SKM-1 (cell line): ENCODE data around the gene PRDM12.

Experiments used
- DNase-seq: peaks from one replicate; lab custom pipeline; 2025; ENCODE audit not compliant: unreplicated experiment; lab: John Stamatoyannopoulos, UW

Gene PRDM12

DNA sequence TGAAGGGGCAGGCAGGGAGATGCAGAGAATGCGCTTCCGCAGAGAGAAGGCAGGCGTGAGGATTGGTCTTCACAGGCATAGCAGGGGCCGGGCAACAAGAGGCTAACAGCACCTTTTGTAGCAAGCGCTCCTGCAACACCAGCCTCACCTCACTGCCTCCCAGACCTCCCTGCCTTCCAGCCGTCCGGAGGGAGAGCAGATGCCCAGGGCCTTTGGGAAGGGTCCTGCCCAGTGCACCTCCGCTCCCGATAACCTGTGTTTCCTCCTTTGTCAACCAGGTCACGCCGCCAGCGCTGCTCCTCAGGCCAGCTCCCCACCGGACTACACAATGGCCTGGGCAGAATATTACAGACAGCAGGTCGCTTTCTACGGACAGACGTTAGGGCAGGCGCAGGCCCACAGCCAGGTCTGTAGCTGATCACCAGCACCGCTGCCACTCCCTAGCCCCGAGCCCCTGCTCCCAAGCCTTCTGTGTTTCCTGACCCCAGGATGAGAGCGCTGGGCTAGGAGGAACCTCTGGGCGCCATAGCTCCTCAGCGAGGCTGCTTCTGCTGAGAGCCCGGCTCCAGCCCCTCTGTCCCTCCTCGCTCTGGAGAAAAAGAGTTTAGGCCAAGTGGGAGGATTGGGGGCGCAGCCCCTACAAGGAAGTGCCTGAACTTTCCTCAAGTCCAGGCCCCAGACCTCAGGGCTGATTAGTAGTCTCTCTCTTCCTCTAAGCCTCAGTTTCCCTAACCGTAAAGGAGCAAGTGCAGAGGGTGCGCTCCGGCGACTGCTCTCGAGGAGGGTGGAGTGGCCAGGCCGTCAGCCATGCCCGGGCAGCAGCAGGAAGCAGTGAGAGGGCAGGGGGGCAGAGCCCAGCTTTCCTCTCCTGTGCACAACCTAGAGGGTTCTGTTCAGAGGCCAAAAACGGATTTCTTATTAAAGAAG, 28.4 kb upstream of the PRDM12 start:
- DNase-seq: no peak

DNA sequence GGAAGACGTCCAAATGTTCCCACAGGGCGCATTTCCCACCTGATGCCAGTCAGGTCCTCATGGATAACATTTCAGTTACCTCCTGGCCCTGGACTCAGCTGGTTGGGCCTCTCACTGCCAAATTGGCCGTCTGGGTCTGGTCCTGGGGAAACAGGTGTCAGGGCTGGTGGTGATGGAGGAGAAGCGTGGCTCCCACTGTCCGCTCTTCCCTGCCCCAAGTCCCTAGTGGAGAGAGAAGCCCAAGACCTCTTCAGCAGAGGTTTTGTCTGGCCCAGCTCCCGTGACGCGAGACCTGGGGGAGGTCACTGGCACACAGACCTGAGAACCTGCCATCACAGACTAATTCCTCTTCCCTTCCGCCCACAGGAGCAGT, 27.8 kb upstream of the PRDM12 start:
- DNase-seq: no peak

GRCh38 chr9:130638284-130639123, 25.9 kb upstream of the PRDM12 start:
- DNase-seq: no peak

- DNase-seq: no peak
Observed at GRCh38 chr9:130639124-130639765, 25.1 kb upstream of the PRDM12 start.

GRCh38 chr9:130639866-130640555, 24.4 kb upstream of the PRDM12 start:
- no peak for DNase-seq

DNA sequence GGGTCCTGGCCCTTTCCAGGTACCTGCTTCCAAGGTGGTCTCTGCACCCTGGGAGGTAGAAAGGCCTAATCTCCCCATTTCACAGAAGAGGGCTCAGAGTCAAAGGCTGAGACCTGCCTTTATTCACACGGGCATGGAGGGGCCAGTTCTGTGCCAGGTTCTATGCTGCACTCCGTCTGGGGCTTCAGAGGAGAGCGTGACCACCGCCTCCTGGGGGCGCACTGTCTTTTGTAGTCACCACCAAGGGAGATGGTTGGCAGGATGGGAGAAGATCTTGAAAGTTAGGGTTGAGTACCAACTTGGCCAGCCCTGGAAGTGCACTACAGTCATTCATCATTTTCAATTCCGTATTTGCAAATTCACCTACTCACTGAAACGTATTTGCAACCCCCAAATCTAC, 23.7 kb upstream of the PRDM12 start:
- DNase-seq: no peak

GRCh38 chr9:130642926-130643325, 21.5 kb upstream of the PRDM12 start:
- no peak for DNase-seq

- no peak for DNase-seq
Observed at GRCh38 chr9:130651221-130651620, 13.2 kb upstream of the PRDM12 start.

GRCh38 chr9:130651752-130652151, 12.6 kb upstream of the PRDM12 start:
- DNase-seq: no peak

DNA sequence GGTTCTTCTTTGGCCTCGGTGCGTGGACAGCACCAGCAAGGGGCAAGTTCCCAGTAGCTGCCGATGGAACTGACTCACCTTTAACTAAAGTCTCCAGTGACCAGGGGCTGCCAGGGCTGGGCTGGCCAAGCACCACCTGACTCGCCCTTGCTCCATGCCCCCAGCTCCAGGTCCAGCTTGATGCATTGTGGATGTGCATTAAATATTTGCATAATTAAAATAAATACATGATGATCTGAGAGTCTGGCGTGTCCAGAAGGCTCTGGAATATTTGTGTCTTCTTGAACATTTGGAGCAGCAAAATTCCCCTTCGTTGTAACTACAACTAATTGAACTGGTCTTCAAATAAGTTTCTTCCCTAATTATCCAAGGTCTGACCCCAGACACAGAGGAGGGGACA, 9.5 kb upstream of the PRDM12 start:
- no peak for DNase-seq

GRCh38 chr9:130658893-130659698, 5.3 kb upstream of the PRDM12 start:
- DNase-seq: no peak

GRCh38 chr9:130659699-130660248, 4.6 kb upstream of the PRDM12 start:
- no peak for DNase-seq

- no peak for DNase-seq
Observed at GRCh38 chr9:130660326-130660682, 4.1 kb upstream of the PRDM12 start.

DNA sequence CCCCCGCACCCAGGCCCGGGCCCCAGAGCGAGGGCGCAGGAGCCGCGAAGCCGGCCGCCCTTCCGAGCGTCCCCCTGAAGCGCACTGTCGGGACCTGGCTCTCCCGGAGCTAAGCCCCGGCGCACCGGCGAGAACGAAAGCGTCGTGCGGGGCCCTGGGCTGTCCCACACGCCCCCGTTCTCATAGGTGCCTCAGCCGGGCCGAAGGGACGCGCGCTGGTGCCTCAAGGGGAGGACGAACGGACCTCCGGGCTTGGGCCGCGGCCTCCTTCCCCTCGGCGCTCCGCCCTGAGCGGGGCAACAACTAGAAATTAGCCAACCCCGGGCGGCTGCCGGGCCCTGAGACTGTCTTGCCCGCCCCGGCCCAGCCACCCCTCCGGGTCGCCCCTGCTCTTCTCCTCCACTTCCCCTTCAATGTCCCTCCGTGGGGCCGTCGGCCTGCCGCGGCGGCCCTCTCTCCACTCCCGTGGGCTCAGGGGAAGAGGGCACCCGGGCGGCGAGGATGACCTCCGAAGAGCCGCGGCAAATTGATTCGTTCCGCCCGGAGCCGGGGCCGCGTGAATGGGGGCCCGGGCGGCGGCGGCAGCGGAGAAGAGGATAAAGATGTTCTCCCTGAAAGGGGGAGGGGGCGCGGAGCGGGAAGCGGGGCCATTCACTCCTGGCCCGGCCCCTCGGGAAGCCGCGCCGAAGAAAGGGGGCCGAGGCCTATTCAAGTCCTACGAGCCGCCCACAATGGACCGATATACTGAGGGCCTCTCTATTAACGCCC, 3.5 kb upstream of the PRDM12 start:
- no peak for DNase-seq

DNA sequence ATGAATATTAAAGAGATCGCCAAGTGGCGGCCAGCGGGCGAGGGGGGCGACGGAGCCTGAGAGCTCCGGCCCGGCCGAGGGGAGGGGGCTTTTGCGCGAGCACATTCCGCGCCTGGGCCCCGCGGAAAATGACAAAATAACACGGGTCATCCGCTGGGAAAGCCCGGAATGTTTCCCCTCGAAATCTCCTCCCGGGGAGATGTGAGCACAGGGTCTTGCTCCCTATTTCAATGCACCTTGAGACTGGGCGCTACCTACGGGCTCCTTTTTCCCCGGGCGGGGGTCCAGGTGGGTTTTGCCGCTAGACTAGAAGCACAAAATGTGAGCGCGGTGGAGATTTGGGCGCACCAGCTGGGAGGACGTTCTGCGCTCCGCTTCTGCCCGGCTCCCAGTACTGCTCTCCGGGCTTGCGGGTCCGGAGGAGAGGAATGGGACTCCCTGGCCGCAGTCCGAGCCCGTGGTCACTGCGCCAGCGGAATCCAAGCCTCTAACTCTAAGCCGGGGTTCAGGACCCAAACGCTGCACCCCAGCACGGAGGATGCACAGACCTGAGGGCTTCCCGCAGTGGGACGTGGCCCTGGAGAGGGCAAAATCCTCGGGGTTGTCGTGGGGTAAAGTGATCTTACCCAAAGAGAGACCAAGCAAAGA, 2.8 kb upstream of the PRDM12 start:
- DNase-seq: no peak

DNA sequence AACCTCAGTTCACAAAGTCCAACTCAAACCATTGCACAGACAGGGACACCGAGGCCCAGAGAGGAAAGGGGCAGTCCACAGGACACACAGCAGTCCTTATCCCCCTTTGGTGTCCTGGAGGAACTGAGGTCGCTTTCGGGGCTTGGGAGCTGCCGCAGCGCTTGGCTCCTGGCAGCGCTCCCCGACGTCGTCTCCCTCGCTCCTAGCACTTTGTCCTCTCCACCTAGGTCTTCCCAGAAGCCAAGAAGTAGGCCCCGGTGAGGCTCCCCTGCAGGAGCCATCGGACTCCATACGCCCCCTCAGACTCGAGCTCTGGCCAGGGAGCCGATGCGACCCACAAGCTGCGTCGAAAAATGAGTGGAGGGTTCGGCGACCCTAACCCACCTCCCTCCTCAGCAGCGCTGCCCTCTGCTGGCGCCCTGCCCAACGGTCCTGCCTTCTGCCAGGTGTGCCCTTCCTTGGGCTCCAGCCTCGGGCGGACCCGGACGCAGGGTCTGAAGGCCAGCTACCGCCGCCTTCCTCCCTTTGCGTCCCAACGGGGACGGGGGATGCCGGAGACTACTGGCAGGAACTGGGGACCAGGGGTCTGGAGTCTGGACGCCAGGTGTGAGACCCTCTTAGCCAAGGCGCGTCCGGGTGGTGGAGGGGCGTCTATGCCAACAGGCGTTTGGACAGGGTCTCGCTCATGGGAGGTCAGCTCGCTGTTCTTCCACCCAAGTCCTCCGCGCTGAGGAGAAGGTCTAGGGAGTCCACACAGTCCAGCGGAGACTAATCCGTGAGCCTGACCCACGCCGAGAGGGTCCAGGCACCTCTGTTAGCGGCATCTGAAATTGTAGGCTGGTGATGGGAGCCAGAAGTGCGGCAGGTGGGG, 2.1 kb upstream of the PRDM12 start:
- DNase-seq: no peak

- no peak for DNase-seq
Observed at GRCh38 chr9:130662970-130663257, 1.5 kb upstream of the PRDM12 start.
